A549 (cell line): ENCODE measurements around the gene ARHGEF28. TPM values are rescaled to one million over a fixed set of nuclear protein-coding genes. Genes with fewer than 3 reads are reported as not detected.

ENCODE experiments used
- ATAC-seq, 2 experiments: fragments of 200-7000 bp in 1 of 2; fragments of >200 bp in 1 of 2; cut with Nextera tagmentation in 1 of 2; cut with Tn5 transposase in 1 of 2; 3 replicates each; pipeline versions ENCODE4 v1.8.0 to v1.9.1; 2018 to 2020; ENCODE audit warnings: mild to moderate bottlenecking in 1 of 2, moderate library complexity in 1 of 2
- CTCF ChIA-PET: fragments of 300-600 bp; sonication (Branson Sonifier 250); formaldehyde crosslinking; extraction: SDS; loops from one replicate; lab custom pipeline; 2021; ENCODE audit warnings: antibody characterized with exemption, inconsistent platforms; lab: Yijun Ruan, JAX
- POLR2A ChIA-PET: fragments of 350-600 bp; formaldehyde crosslinking; extraction: SDS; loops from one replicate; lab custom pipeline; 2021; ENCODE audit warnings: antibody characterized with exemption, inconsistent platforms; lab: Yijun Ruan, JAX
- DNase-seq, 2 experiments: peaks; one replicate each; pipeline versions ENCODE4 v3.0.0 to v3.0.0-alpha.2; 2011 to 2016; ENCODE audit warnings: low read depth in 1 of 2, low spot score in 1 of 2
- FAIRE-seq: peaks from 2 replicates; lab custom pipeline; 2011; peaks lifted over from hg19 to GRCh38; lab: Jason Lieb, UNC
- H3K27ac ChIP-seq, 2 experiments: fragments of >200 bp; sonication (Bioruptor Twin); formaldehyde crosslinking; 3 replicates each; pipeline ENCODE4 v1.5.1; 2016 to 2017
- H3K4me1 ChIP-seq: fragments of >200 bp; sonication (Bioruptor Twin); formaldehyde crosslinking; 3 replicates; pipeline ENCODE4 v1.6.1; 2016
- H3K4me2 ChIP-seq: fragments of >200 bp; sonication (Bioruptor Twin); formaldehyde crosslinking; 3 replicates; pipeline ENCODE4 v1.6.1; 2016
- H3K4me3 ChIP-seq: fragments of >200 bp; sonication (Bioruptor Twin); formaldehyde crosslinking; 3 replicates; pipeline ENCODE4 v1.5.1; 2016
- H3K9me3 ChIP-seq: fragments of >200 bp; sonication (Bioruptor Twin); formaldehyde crosslinking; 3 replicates; pipeline ENCODE4 v1.6.1; 2016
- ATOH8 ChIP-seq: fragments of 250-450 bp; sonication (Bioruptor Pico); IDR thresholded peaks from 2 replicates; pipeline ENCODE4 v1.5.0; 2020; ENCODE audit warnings: low read depth, mild to moderate bottlenecking, moderate library complexity
- CEBPB ChIP-seq, 2 experiments: fragments of >200 bp in 1 of 2; sonication (Bioruptor Twin) in 1 of 2; formaldehyde crosslinking in 1 of 2; IDR thresholded peaks; 2 replicates each; pipeline ENCODE4 v1.6.1; 2012 to 2016
- E2F6 ChIP-seq: IDR thresholded peaks from 2 replicates; pipeline ENCODE4 v1.6.1; 2012; ENCODE audit warnings: low read depth, borderline replicate concordance
- ELK1 ChIP-seq: fragments of 150-350 bp; IDR thresholded peaks from 2 replicates; pipeline ENCODE4 v1.6.1; 2014; ENCODE audit warnings: low read depth, mild to moderate bottlenecking, low read length
- ESRRA ChIP-seq: fragments of 150-350 bp; IDR thresholded peaks from 2 replicates; pipeline ENCODE4 v1.6.1; 2014; ENCODE audit warnings: mild to moderate bottlenecking, low read length, borderline replicate concordance
- FOXS1 ChIP-seq: fragments of 250-450 bp; sonication (Bioruptor Pico); IDR thresholded peaks from 2 replicates; pipeline ENCODE4 v1.5.0; 2020; ENCODE audit warnings: mild to moderate bottlenecking, moderate library complexity
- GATA3 ChIP-seq: IDR thresholded peaks from 2 replicates; pipeline ENCODE4 v1.6.1; 2012; ENCODE audit warnings: borderline replicate concordance
- HOXB13 ChIP-seq: fragments of 250-450 bp; sonication (Bioruptor Pico); IDR thresholded peaks from 2 replicates; pipeline ENCODE4 v1.5.0; 2020; ENCODE audit warnings: low read depth, mild to moderate bottlenecking, moderate library complexity
- KDM5A ChIP-seq: fragments of 200-600 bp; sonication (generic); IDR thresholded peaks from 2 replicates; pipeline ENCODE4 v1.6.1; 2016; ENCODE audit warnings: antibody characterized with exemption, mild to moderate bottlenecking
- MAX ChIP-seq: IDR thresholded peaks from 2 replicates; pipeline ENCODE4 v1.6.1; 2012
- MAZ ChIP-seq: fragments of 150-350 bp; IDR thresholded peaks from 2 replicates; pipeline ENCODE4 v1.6.1; 2014; ENCODE audit warnings: antibody characterized with exemption, low read depth, low read length, borderline replicate concordance
- NPAS2 ChIP-seq: fragments of 250-450 bp; sonication (Bioruptor Pico); IDR thresholded peaks from 2 replicates; pipeline ENCODE4 v1.8.0; 2022; ENCODE audit warnings: mild to moderate bottlenecking, moderate library complexity, borderline replicate concordance
- POLR2AphosphoS2 ChIP-seq: conservative IDR thresholded peaks from 2 replicates; pipeline ENCODE4 v1.6.1; 2012; ENCODE audit warnings: low read length, improper control_type of control experiment, inconsistent platforms
- REST ChIP-seq: fragments of 200-600 bp; sonication (generic); IDR thresholded peaks from 2 replicates; pipeline ENCODE4 v1.6.1; 2016; ENCODE audit warnings: antibody characterized with exemption, mild to moderate bottlenecking, moderate library complexity
- RNF2 ChIP-seq: fragments of 200-600 bp; sonication (generic); IDR thresholded peaks from 2 replicates; pipeline ENCODE4 v1.6.1; 2016; ENCODE audit warnings: low read depth, mild to moderate bottlenecking, antibody characterized with exemption, moderate library complexity, borderline replicate concordance
- ZFP36 ChIP-seq: fragments of 450-650 bp; IDR thresholded peaks from 2 replicates; pipeline ENCODE4 v1.6.1; 2014; ENCODE audit warnings: borderline replicate concordance; ENCODE audit not compliant: partially characterized antibody
- ZSCAN20 ChIP-seq: fragments of 250-450 bp; sonication (Bioruptor Pico); IDR thresholded peaks from 2 replicates; pipeline ENCODE4 v1.8.0; 2022; ENCODE audit warnings: mild to moderate bottlenecking, moderate library complexity
- WGBS: methylation state at CpG from one replicate; pipeline ENCODE4 v1.1.6; 2017; ENCODE audit errors: missing lambda C conversion rate; 5-methylcytosine and 5-hydroxymethylcytosine counted together
- polyA plus RNA-seq, 4 experiments: library from polyadenylated mRNA; depleted of rRNA in 3 of 4; stranded (reverse); fragments of >200 nt; fragmentation: RNase III in 1 of 4; extraction: RNeasy Plus Mini Kit Qiagen cat#74134 plus additional on column Dnase treatment in 1 of 4; gene quantifications; 2 replicates in 3 of 4; 3 replicates in 1 of 4; pipeline ENCODE4 v1.2.3, GENCODE V29; 2011 to 2017

ARHGEF28 gene
- polyA plus RNA-seq, 2 of the 4 experiments (the other 2 are of a cell fraction), result 17.0 to 22.3 TPM

- 74% methylated on average over 3 of the region's 3 CpGs for WGBS
- no peak for FAIRE-seq
- H3K4me1 ChIP-seq, result peaks cover 15% of the 10 kb centered on the region
- ATAC-seq, result no peak
- H3K4me2 ChIP-seq, result no peak overlapping the region
- TF ChIP-seq CEBPB (IDR thresholded peaks at IDR 0.05), result no peak
- TF ChIP-seq NPAS2 (CRISPR knock-in tag), result no peak
- no peak for TF ChIP-seq MAX
- TF ChIP-seq ZSCAN20, result no peak
- no peak for TF ChIP-seq MAZ
- TF ChIP-seq ESRRA, result no peak
- TF ChIP-seq REST, result no peak
- no peak for TF ChIP-seq ELK1
- TF ChIP-seq E2F6, result no peak
- no peak for TF ChIP-seq ZFP36
- TF ChIP-seq GATA3, result no peak
- TF ChIP-seq ATOH8 (CRISPR knock-in tag), result no peak
- TF ChIP-seq RNF2, result no peak
- no peak for TF ChIP-seq HOXB13
- CTCF ChIA-PET, result interaction anchor here (1.2 to 1.6 kb wide), 2 partner anchors 10 to 13 kb away, joined by 3 to 6 read pairs; no protein-coding TSS in a partner anchor
- H3K4me3 ChIP-seq, result no peak overlapping the region
- no peak for DNase-seq
- no peak overlapping the region for H3K27ac ChIP-seq
- H3K9me3 ChIP-seq, result no peaks in the 10 kb centered on the region
- POLR2A ChIA-PET, result no interaction called here
These were observed 179.5 kb downstream of the ARHGEF28 start for GRCh38 chr5:73805449-73805848.

- no peak for FAIRE-seq
- H3K4me2 ChIP-seq, result no peak overlapping the region
- no peaks in the 10 kb centered on the region for H3K9me3 ChIP-seq
- CTCF ChIA-PET, result interaction anchor here (0.9 to 3.3 kb wide), 6 partner anchors 9 to 218 kb away, joined by 3 to 13 read pairs (median 3); no protein-coding TSS in a partner anchor
- TF ChIP-seq FOXS1, result no peak
- TF ChIP-seq POLR2AphosphoS2, result no peak
- no peak for TF ChIP-seq KDM5A
- DNase-seq, result no peak
- WGBS, result 97% methylated on average over 2 of the region's 2 CpGs
- no peak for ATAC-seq
- POLR2A ChIA-PET, result interaction anchor here (0.6 kb wide), 1 partner anchor 349 kb away, joined by 4 read pairs; no protein-coding TSS in a partner anchor
- H3K4me3 ChIP-seq, result no peak overlapping the region
- 0 out of 6 replicates have a peak overlapping the region, but pooled peaks of 1 of the 2 experiments have one; percentile 20 for H3K27ac ChIP-seq
- H3K4me1 ChIP-seq, result peaks cover 10% of the 10 kb centered on the region
These were observed 182.9 kb downstream of the ARHGEF28 start for GRCh38 chr5:73808911-73809310.
